ENCODE results near the gene PGLYRP4. TPM values are rescaled to one million over a fixed set of nuclear protein-coding genes. Genes with fewer than 3 reads are reported as not detected.

PGLYRP4 gene
- total RNA-seq, 1 donor from 2014 or later = 4.4 TPM

- no peak for TF ChIP-seq CTCF (conservative IDR thresholded peaks at IDR 0.05)
- DNase-seq (ENCODE audit: extremely low spot score, unreplicated experiment) = peak; percentile 52
- no peaks in the 10 kb centered on the region for H3K9me3 Mint-ChIP-seq
- no peak overlapping the region for H3K4me3 Mint-ChIP-seq
- peaks cover 3% of the 10 kb centered on the region for H3K4me1 Mint-ChIP-seq (ENCODE audit: unreplicated experiment)
- H3K27ac Mint-ChIP-seq = no peak overlapping the region
- peaks cover 5% of the 10 kb centered on the region for H3K27me3 Mint-ChIP-seq
- no peaks in the 10 kb centered on the region for H3K36me3 Mint-ChIP-seq
Measured at GRCh38 chr1:153354515-153355193, 6.0 kb upstream of the PGLYRP4 start.

DNA sequence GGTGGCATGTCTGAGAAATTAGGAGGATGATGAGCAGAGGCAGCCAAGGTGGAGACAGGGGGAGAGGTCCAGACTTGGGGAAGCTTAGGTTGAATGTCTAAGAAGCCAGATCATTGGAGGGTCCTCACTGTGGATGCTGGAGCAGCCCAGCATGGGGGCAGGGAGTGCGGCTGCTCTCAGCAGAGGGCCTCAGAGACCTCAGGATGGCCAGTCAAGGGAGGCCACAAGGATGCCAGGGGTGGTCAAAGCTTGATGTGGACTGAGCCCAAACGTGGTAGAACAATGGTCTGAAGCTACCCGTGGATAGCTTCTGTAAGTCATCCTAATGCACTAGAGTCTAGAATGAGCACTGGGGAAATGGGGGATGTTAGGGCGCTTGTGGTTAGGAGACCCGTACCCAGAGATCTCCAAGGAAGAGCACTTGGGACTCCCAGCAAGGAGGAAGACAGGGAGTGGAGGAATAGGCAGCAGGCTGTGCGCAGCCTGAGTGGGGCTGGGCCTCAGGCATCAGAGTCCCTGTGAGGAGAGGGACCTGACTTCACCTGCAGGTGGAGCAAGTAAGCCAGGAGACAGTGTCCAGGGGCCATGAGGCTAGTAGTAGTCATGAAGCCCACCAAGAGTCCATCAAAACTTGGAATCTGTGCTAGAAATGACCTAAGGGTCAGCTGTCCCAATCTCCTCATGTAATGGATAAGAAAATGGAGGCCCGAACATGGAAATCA lies 4.7 kb upstream of the PGLYRP4 start:
- H3K9me3 Mint-ChIP-seq = no peaks in the 10 kb centered on the region
- H3K27me3 Mint-ChIP-seq = peaks cover 14% of the 10 kb centered on the region
- peaks cover 3% of the 10 kb centered on the region for H3K4me1 Mint-ChIP-seq (ENCODE audit: unreplicated experiment)
- no peaks in the 10 kb centered on the region for H3K36me3 Mint-ChIP-seq
- peak overlapping the region; percentile 14 for H3K27ac Mint-ChIP-seq
- DNase-seq (ENCODE audit: extremely low spot score, unreplicated experiment) = peak; percentile 42
- TF ChIP-seq CTCF (conservative IDR thresholded peaks at IDR 0.05) = peak; percentile 58
- H3K4me3 Mint-ChIP-seq = no peak overlapping the region

GRCh38 chr1:153352523-153352922 lies 3.9 kb upstream of the PGLYRP4 start:
- Mint-ChIP-seq H3K4me3 (no peak overlapping the region), H3K4me1 (ENCODE audit: unreplicated experiment) (peaks cover 3% of the 10 kb centered on the region), H3K27ac (no peak overlapping the region), H3K27me3 (peaks cover 18% of the 10 kb centered on the region), H3K36me3 (no peaks in the 10 kb centered on the region), H3K9me3 (no peaks in the 10 kb centered on the region)
- peak; percentile 98 for TF ChIP-seq CTCF (conservative IDR thresholded peaks at IDR 0.05)
- peak; percentile 77 for DNase-seq (ENCODE audit: extremely low spot score, unreplicated experiment)

GRCh38 chr1:153350321-153350957 lies 1.8 kb upstream of the PGLYRP4 start:
- Mint-ChIP-seq H3K4me1 (ENCODE audit: unreplicated experiment) (no peaks in the 10 kb centered on the region), H3K27me3 (peaks cover 21% of the 10 kb centered on the region), H3K36me3 (no peaks in the 10 kb centered on the region), H3K9me3 (no peaks in the 10 kb centered on the region), H3K4me3 (no peak overlapping the region), H3K27ac (no peak overlapping the region)
- TF ChIP-seq CTCF (conservative IDR thresholded peaks at IDR 0.05) = no peak
- no peak for DNase-seq (ENCODE audit: extremely low spot score, unreplicated experiment)

DNA sequence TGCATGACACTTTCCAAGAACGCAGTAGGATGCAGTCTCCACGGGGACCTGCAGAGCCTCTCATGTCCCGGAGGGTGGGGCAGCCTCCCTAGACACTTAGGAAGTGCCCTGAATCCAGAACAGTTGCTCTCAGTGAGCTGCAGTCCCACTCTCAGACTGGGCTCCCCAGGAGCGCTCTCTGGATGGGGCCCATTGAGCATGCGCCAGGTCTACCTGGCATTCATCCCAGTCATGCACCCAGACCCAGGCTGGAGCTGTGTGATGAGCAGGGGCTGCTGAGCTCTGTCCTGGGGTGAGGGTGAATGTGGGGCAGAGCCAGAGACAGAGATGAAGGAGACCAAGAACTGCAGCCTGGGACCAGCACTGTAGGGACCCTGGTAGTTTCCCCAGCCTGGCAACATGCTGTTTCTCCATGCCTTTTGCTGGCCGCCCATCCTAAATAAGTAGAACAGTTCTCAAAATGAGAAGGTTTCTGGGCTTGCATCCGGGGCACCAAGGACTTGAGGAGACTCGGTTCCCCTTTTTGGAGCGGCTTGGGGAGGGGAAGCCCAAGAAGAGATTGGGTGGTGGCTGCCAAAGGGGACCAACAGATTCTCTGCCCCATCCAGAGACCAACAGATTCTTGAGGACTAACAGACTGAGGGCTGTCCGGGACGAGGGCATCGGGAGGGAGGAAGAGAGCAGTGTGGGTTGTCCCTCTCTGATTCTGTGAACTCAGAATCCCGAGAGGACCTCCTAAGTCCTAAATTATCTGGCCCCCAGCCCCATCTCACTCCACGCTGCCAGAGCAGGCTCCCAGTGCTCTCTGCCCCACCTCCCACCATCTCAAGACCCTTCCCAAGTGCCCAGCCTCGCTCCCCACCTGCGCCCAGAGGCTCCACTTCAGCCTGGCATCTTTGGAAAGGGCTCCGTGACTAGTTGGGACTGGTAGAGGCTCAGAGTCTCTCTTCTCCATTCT lies 1.0 kb upstream of the PGLYRP4 start:
- Mint-ChIP-seq H3K4me3 (no peak overlapping the region), H3K9me3 (no peaks in the 10 kb centered on the region), H3K27ac (no peak overlapping the region), H3K36me3 (no peaks in the 10 kb centered on the region), H3K4me1 (ENCODE audit: unreplicated experiment) (peaks cover under 1% of the 10 kb centered on the region), H3K27me3 (peaks cover 22% of the 10 kb centered on the region)
- DNase-seq (ENCODE audit: extremely low spot score, unreplicated experiment) = peak; percentile 58
- TF ChIP-seq CTCF (conservative IDR thresholded peaks at IDR 0.05) = no peak
